Nephron progenitor cell (in vitro differentiated cells): ENCODE data around the gene CFAP126.

ENCODE experiments used
- DNase-seq: peaks from one replicate; pipeline ENCODE4 v3.0.0; 2021
- H3K27ac Mint-ChIP-seq: 2 replicates; pipeline ENCODE4 v1.8.0; 2021; ENCODE audit warnings: mild to moderate bottlenecking, moderate library complexity, mixed read lengths
- H3K27me3 Mint-ChIP-seq: 2 replicates; pipeline ENCODE4 v1.8.0; 2021; ENCODE audit warnings: mild to moderate bottlenecking, low read depth, mixed read lengths; ENCODE audit not compliant: poor library complexity
- H3K36me3 Mint-ChIP-seq: 2 replicates; pipeline ENCODE4 v1.8.0; 2021; ENCODE audit warnings: low read depth, mixed read lengths
- H3K4me1 Mint-ChIP-seq: 2 replicates; pipeline ENCODE4 v1.8.0; 2021; ENCODE audit warnings: mixed read lengths
- H3K4me3 Mint-ChIP-seq: 2 replicates; pipeline ENCODE4 v1.8.0; 2021; ENCODE audit warnings: mild to moderate bottlenecking, moderate library complexity, mixed read lengths
- H3K9me3 Mint-ChIP-seq: 2 replicates; pipeline ENCODE4 v1.8.0; 2021; ENCODE audit warnings: mild to moderate bottlenecking, moderate library complexity, mixed read lengths
- CTCF ChIP-seq: fragments of 200-600 bp; sonication (generic); IDR thresholded peaks from 2 replicates; pipeline ENCODE4 v1.5.0; 2021; ENCODE audit warnings: antibody characterized with exemption

The CFAP126 gene

DNA sequence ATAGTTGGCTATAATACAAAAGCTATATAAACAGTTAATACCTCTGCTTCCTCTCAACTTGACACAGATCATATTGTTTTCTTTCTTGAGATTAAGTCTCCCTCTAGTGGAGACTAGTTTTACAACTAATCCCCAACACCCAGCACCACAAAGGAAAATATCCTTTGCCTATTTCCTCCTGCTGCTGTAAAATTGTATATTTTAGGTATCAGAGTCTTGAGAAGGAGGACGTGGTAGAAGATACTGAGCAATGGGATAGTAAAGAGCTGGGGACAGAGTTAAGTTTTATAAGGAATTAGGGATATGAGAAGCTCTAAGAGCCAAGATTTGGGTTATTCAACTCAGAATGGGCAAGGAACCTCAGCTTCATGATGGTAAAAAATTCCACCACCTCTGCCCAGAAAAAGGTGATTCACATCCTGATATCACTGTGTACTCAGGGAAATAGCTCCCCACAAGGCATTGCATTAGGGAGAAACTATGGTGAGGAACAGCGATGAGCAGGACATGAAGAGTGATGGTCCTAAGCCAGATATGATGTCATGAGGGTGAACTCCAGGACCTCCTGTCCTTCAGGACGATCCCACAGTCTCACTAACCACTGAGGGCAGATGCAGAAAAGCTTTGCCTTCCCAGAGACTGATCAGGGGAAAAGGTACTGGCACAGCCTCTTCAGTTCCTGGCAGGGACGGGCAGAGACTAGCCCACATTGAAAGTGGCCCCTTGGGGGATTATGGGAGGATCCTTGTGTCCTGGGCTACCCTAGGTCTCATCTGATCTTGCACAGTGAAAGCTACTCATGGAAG lies 14.7 kb upstream of the CFAP126 start:
- no peaks in the 10 kb centered on the region for H3K9me3 Mint-ChIP-seq
- H3K36me3 Mint-ChIP-seq, result no peaks in the 10 kb centered on the region
- H3K27me3 Mint-ChIP-seq, result peaks cover 19% of the 10 kb centered on the region
- H3K4me3 Mint-ChIP-seq, result no peak overlapping the region
- TF ChIP-seq CTCF, result peak; percentile 71
- H3K27ac Mint-ChIP-seq, result no peak overlapping the region
- peaks cover 9% of the 10 kb centered on the region for H3K4me1 Mint-ChIP-seq
- no peak for DNase-seq

GRCh38 chr1:161381707-161382106 lies 14.0 kb upstream of the CFAP126 start:
- no peak overlapping the region for H3K27ac Mint-ChIP-seq
- no peaks in the 10 kb centered on the region for H3K9me3 Mint-ChIP-seq
- no peak overlapping the region for H3K4me3 Mint-ChIP-seq
- DNase-seq, result no peak
- no peak for TF ChIP-seq CTCF
- peaks cover 9% of the 10 kb centered on the region for H3K4me1 Mint-ChIP-seq
- peaks cover 19% of the 10 kb centered on the region for H3K27me3 Mint-ChIP-seq
- no peaks in the 10 kb centered on the region for H3K36me3 Mint-ChIP-seq

- TF ChIP-seq CTCF, result no peak
- H3K9me3 Mint-ChIP-seq, result no peaks in the 10 kb centered on the region
- peaks cover 10% of the 10 kb centered on the region for H3K27me3 Mint-ChIP-seq
- H3K36me3 Mint-ChIP-seq, result no peaks in the 10 kb centered on the region
- peak overlapping the region; percentile 20 for H3K27ac Mint-ChIP-seq
- DNase-seq, result peak; percentile 16
- H3K4me3 Mint-ChIP-seq, result peak overlapping the region; percentile 76
- H3K4me1 Mint-ChIP-seq, result peaks cover 9% of the 10 kb centered on the region
Observed at GRCh38 chr1:161379071-161379470, 11.4 kb upstream of the CFAP126 start.

DNA sequence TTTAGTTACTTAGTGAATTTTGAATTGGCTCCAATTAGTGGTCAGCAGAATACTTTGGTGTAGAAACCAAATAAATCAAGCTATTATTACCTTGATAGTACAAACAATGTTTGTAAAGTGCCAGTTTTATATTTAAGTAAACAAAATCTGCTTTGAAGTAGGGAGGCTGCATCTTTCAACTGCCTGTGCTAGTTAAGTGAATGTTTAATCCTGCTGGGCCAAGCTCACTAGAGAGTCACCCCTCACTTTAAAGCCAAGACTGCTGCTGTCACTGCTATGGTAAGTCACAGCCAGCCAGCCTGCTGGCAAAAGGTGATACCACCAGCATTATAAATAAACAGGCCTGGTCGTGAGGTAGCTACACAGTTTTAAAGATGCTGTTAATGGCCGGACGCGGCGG lies 10.3 kb upstream of the CFAP126 start:
- H3K27me3 Mint-ChIP-seq, result peaks cover 10% of the 10 kb centered on the region
- H3K4me1 Mint-ChIP-seq, result peaks cover 9% of the 10 kb centered on the region
- H3K36me3 Mint-ChIP-seq, result no peaks in the 10 kb centered on the region
- H3K9me3 Mint-ChIP-seq, result no peaks in the 10 kb centered on the region
- H3K4me3 Mint-ChIP-seq, result no peak overlapping the region
- no peak for DNase-seq
- no peak overlapping the region for H3K27ac Mint-ChIP-seq
- no peak for TF ChIP-seq CTCF

DNA sequence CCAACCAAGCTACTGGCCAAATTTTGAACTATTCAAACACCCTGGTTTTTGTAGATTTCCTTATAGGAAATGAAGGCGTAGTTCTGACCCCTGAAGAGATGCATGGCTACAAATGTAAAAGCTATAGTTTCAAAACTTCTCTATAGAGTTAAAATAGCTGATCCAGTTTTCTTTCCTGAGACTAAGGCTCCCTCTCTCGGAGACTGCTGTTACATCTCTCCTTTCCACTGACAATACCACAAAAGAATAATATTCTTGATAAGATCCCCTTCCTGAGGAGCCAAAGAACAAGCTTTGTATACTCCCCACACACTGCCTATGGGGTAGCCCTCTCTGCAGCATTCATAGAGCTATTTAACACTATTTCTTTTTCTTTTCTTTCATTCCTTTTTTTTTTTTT lies 6.7 kb upstream of the CFAP126 start:
- Mint-ChIP-seq H3K27me3 (peaks cover 6% of the 10 kb centered on the region), H3K4me3 (no peak overlapping the region), H3K9me3 (no peaks in the 10 kb centered on the region), H3K36me3 (peaks cover 5% of the 10 kb centered on the region), H3K4me1 (peaks cover 4% of the 10 kb centered on the region), H3K27ac (peak overlapping the region; percentile 78)
- TF ChIP-seq CTCF, result no peak
- no peak for DNase-seq

DNA sequence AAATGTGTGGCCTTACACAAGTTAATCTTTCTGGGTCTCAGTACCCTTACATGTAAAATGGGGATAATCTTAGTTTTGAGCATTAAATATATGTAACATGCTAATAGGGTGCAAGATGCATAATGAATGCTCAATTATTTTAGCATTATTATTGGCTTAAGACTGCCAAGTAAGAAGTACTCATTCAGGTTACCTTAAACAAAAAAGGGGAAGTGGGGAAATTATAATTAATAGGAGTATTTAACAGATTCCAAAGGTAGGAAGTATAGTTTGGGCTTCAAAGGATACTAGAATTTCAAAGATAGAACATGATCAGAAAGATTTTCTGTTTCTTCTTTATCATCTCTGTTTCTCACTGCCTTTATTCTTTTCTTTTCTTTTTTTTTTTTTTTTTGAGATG lies 5.8 kb upstream of the CFAP126 start:
- no peak overlapping the region for H3K4me3 Mint-ChIP-seq

More for the DNA sequence above, 5.8 kb upstream of the CFAP126 start:
- Mint-ChIP-seq H3K27ac (no peak overlapping the region), H3K9me3 (no peaks in the 10 kb centered on the region), H3K27me3 (peaks cover 6% of the 10 kb centered on the region), H3K36me3 (peaks cover 7% of the 10 kb centered on the region), H3K4me1 (no peaks in the 10 kb centered on the region)
- no peak for DNase-seq
- TF ChIP-seq CTCF, result no peak
